HUES64 (cell line): ENCODE measurements around the gene ALDH3A1.

Source experiments
- H3K27ac ChIP-seq: 2 replicates; pipeline ENCODE4 v1.7.0; 2013; ENCODE audit warnings: low read depth, low read length, inconsistent platforms
- H3K27me3 ChIP-seq: 2 replicates; pipeline ENCODE4 v1.6.1; 2013; ENCODE audit warnings: mild to moderate bottlenecking, low read length; ENCODE audit not compliant: insufficient read depth
- H3K36me3 ChIP-seq: 2 replicates; pipeline ENCODE4 v1.6.1; 2013; ENCODE audit warnings: mild to moderate bottlenecking, low read length; ENCODE audit not compliant: insufficient read depth
- H3K4me1 ChIP-seq: 2 replicates; pipeline ENCODE4 v1.6.1; 2013; ENCODE audit warnings: mild to moderate bottlenecking, low read length, moderate library complexity; ENCODE audit not compliant: insufficient read depth
- H3K4me3 ChIP-seq: 2 replicates; pipeline ENCODE4 v1.5.1; 2013; ENCODE audit warnings: mild to moderate bottlenecking, low read length, moderate library complexity
- H3K9ac ChIP-seq: 2 replicates; pipeline ENCODE4 v1.6.1; 2013; ENCODE audit warnings: mild to moderate bottlenecking, low read depth, low read length
- H3K9me3 ChIP-seq: 2 replicates; pipeline ENCODE4 v1.6.1; 2013; ENCODE audit warnings: low read depth, low read length; ENCODE audit not compliant: insufficient read depth
- WGBS: fragments of 150-250, 120-280 bp; methylation state at CpG from one replicate; pipeline ENCODE4 v1.1.7; 2013; ENCODE audit warnings: missing lambda C conversion rate; 5-methylcytosine and 5-hydroxymethylcytosine counted together

ALDH3A1 gene

DNA sequence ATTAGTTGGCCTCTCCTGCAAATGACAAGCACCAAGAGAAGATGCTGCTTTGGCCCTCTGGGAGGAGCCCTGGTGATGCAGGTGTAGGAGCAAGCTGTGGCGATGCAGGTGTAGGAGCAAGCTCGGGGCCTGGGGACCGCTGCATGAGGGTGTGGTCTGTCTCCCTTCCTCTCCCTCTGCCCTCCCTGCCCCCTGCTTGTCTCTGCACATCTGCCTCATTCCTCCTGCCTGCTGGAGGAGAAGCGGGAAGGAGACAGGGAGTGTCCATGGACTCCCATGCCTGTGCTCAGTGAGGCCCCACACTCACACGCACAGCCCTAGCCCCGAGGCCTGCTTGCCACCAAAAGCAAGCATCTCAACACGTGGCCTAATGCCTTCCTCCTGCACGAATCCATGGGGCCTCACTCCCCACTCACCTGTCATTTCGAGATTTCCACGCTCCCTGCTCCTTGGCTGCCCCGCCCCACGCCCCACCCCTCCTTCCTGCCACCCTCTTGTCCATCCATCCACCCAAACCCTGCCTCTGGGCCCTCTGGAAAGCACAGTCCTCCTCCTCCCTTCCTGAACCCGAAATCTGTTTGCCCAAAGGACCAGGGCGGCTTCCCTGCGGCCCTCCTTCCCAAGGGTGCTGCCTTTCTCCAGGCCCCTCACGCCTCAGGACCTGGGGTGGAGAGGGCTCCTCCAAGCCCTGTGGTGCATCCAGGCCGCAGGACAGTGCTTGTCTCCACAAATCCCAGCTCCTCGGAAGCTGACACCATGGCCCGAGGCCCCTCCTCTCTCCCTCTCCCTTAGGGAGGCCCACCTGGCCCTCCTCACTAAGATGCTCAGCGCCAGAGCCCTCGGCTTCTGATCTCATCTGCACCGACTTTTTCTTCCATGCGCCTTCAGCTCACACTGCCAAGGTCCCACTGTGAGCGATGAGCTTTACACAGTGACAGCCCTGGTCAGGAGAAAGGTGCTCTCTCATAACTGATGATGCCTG is 11.8 kb upstream of the ALDH3A1 start:
- H3K9me3 ChIP-seq, result no peaks in the 10 kb centered on the region
- H3K4me1 ChIP-seq, result no peaks in the 10 kb centered on the region
- H3K4me3 ChIP-seq, result no peak overlapping the region
- H3K27ac ChIP-seq, result no peak overlapping the region
- no peak overlapping the region for H3K9ac ChIP-seq
- H3K36me3 ChIP-seq, result no peaks in the 10 kb centered on the region
- 0 out of 2 replicates have a peak, but pooled peaks cover 4% of the 10 kb centered on the region for H3K27me3 ChIP-seq
- 88% methylated on average over 24 of the region's 24 CpGs for WGBS

GRCh38 chr17:19757536-19758180 is 9.6 kb upstream of the ALDH3A1 start:
- no peak overlapping the region for H3K4me3 ChIP-seq
- H3K9me3 ChIP-seq, result no peaks in the 10 kb centered on the region
- no peak overlapping the region for H3K27ac ChIP-seq
- 0 out of 2 replicates have a peak, but pooled peaks cover 4% of the 10 kb centered on the region for H3K27me3 ChIP-seq
- H3K4me1 ChIP-seq, result no peaks in the 10 kb centered on the region
- H3K9ac ChIP-seq, result no peak overlapping the region
- no peaks in the 10 kb centered on the region for H3K36me3 ChIP-seq
- WGBS, result 91% methylated on average over 12 of the region's 12 CpGs

DNA sequence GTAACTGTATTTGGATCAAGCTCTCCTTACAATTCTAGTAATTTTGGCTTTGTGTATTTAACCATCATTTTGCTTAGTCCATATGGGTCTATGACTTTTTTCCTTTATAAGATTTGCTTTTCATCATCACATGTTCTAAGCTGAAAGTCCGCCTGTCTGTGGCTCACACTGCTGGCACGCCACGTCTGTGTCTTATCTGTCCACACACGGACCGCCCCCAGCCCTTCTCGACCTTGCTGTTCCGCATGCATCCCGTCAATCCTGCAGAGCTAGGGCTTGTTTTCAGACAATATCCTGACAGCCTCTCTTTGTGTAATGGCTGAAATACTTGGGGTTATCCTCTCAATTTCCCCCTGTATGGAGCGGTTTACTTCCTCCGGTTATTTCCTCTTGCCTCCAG is 8.4 kb upstream of the ALDH3A1 start:
- H3K27me3 ChIP-seq, result no peaks in the 10 kb centered on the region
- H3K27ac ChIP-seq, result no peak overlapping the region
- H3K9me3 ChIP-seq, result no peaks in the 10 kb centered on the region
- H3K9ac ChIP-seq, result no peak overlapping the region
- no peaks in the 10 kb centered on the region for H3K36me3 ChIP-seq
- 96% methylated on average over 10 of the region's 10 CpGs for WGBS
- no peaks in the 10 kb centered on the region for H3K4me1 ChIP-seq
- no peak overlapping the region for H3K4me3 ChIP-seq

GRCh38 chr17:19755821-19756510 is 7.9 kb upstream of the ALDH3A1 start:
- WGBS, result 91% methylated on average over 11 of the region's 11 CpGs
- Histone ChIP-seq H3K9ac (no peak overlapping the region), H3K36me3 (no peaks in the 10 kb centered on the region), H3K9me3 (no peaks in the 10 kb centered on the region), H3K4me3 (no peak overlapping the region), H3K27me3 (no peaks in the 10 kb centered on the region), H3K27ac (no peak overlapping the region), H3K4me1 (no peaks in the 10 kb centered on the region)

DNA sequence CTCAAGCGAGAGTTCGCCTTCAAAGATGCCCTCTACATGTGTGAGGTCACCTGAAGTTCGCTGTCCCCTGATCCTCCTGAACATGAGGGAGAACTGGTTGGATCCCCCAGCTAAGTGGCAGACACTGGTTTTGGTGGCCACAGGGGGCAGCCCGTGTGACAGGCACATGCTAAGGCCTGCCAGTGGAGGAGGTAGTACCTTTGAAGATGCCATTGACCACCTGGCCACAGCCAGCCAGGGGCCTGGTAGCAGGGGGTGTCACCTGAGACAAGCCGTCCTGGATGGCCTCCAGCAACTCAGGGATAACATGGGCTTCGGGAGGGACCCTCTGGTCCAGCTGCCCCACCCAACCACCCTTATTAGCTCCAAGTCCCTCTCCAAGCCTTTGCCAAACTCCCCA is 7.3 kb upstream of the ALDH3A1 start:
- H3K4me1 ChIP-seq, result no peaks in the 10 kb centered on the region
- H3K4me3 ChIP-seq, result no peak overlapping the region
- H3K27ac ChIP-seq, result no peak overlapping the region
- WGBS, result 92% methylated on average over 6 of the region's 6 CpGs
- no peaks in the 10 kb centered on the region for H3K27me3 ChIP-seq
- H3K36me3 ChIP-seq, result no peaks in the 10 kb centered on the region
- no peak overlapping the region for H3K9ac ChIP-seq
- no peaks in the 10 kb centered on the region for H3K9me3 ChIP-seq

GRCh38 chr17:19753661-19754463 is 5.8 kb upstream of the ALDH3A1 start:
- Histone ChIP-seq H3K36me3 (no peaks in the 10 kb centered on the region), H3K9ac (no peak overlapping the region), H3K9me3 (no peaks in the 10 kb centered on the region), H3K4me1 (no peaks in the 10 kb centered on the region), H3K27me3 (no peaks in the 10 kb centered on the region), H3K27ac (no peak overlapping the region), H3K4me3 (no peak overlapping the region)
- WGBS, result 88% methylated on average over 11 of the region's 12 CpGs

DNA sequence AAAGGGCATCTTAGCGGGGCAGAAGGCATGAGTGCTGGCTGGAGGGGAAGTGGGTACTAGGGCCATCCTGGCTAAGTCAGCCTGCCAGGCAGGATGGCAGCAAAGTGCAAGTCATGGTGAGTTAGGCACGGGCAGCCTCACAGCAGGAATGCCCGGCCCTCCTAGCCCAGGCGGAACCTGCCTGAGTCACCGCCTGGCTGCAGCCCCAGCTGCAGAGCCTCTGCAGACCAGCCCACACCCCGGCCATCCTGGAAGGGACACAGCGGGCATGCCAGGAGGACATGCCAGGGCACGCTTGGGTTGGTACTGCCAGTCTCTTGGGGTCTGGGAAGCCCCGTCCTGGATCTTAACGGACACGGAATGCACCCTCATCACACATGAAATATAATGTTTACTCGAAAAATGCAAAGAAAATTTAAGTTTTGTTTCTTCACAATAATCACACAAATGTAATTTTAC is 5.0 kb upstream of the ALDH3A1 start:
- H3K4me1 ChIP-seq, result no peaks in the 10 kb centered on the region
- H3K9ac ChIP-seq, result no peak overlapping the region
- no peak overlapping the region for H3K27ac ChIP-seq

GRCh38 chr17:19752216-19753050 is 4.3 kb upstream of the ALDH3A1 start:
- Histone ChIP-seq H3K36me3 (no peaks in the 10 kb centered on the region), H3K9me3 (no peaks in the 10 kb centered on the region), H3K9ac (no peak overlapping the region), H3K4me3 (no peak overlapping the region), H3K27me3 (no peaks in the 10 kb centered on the region), H3K27ac (no peak overlapping the region), H3K4me1 (no peaks in the 10 kb centered on the region)
- 92% methylated on average over 15 of the region's 15 CpGs for WGBS

More for the DNA sequence above, 5.0 kb upstream of the ALDH3A1 start:
- WGBS, result 85% methylated on average over 12 of the region's 12 CpGs
- no peaks in the 10 kb centered on the region for H3K36me3 ChIP-seq
- H3K4me3 ChIP-seq, result no peak overlapping the region
- no peaks in the 10 kb centered on the region for H3K27me3 ChIP-seq
- H3K9me3 ChIP-seq, result no peaks in the 10 kb centered on the region

- Histone ChIP-seq H3K9ac (no peak overlapping the region), H3K4me3 (no peak overlapping the region), H3K4me1 (no peaks in the 10 kb centered on the region), H3K27me3 (peaks cover 2% of the 10 kb centered on the region), H3K36me3 (no peaks in the 10 kb centered on the region), H3K27ac (no peak overlapping the region), H3K9me3 (no peaks in the 10 kb centered on the region)
- WGBS, result 95% methylated on average over 3 of the region's 3 CpGs
These were observed 2.7 kb upstream of the ALDH3A1 start for GRCh38 chr17:19750835-19751234.

DNA sequence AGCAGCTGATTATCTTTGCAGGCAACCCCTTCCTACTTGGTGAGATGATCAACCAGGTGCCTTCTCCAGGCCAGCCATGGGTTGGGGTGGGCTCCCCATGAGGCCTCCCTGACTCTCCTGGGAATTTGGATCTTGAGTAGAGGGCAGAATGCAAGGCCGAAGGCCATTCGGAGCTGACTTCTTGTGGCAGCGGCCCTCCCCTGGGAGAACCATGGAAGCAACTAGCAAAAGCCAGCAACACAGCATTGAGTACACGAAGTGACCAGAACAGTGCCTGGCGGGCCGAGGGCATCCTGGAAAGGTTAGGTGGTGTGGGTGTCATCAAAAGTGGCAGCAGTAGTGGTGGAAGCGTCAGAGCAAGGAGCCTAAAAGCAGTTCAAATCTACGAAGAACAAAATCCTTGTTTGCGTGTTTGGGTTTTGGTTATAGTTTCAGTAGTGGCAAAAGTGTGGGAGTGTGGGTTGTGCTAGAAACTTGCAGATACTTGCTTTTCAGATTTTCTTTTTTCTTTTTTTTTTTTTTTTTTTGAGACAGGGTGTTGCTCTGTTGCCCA is 2.0 kb upstream of the ALDH3A1 start:
- 94% methylated on average over 9 of the region's 9 CpGs for WGBS
- Histone ChIP-seq H3K4me1 (no peaks in the 10 kb centered on the region), H3K36me3 (no peaks in the 10 kb centered on the region), H3K9me3 (no peaks in the 10 kb centered on the region), H3K27ac (no peak overlapping the region), H3K27me3 (peaks cover 9% of the 10 kb centered on the region), H3K9ac (no peak overlapping the region), H3K4me3 (no peak overlapping the region)
